SW480 (cell line): ENCODE measurements around the gene SLC35A5.

Source experiments
- DNase-seq: peaks from one replicate; pipeline ENCODE4 v3.0.0-alpha.2; 2016; ENCODE audit warnings: low spot score

The SLC35A5 gene

DNA sequence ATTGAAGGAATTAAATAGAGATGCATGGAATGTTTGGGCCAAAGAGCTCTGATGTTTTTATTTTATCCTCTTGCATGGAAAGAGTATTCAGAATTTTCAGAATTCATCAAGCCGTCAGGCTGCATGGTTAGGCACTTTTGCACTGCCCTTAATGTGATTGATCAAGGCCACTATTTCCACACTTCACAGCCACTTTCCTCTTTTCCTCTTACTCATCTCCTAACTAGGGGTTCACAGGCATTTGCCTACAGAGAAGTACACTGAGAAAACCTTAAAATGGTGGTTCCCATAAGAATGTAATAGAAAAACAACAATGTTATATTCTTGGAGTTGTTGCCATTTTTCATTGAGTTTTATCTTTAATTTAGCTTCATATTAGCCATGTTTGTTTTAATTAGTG lies 10.9 kb downstream of the SLC35A5 start:
- no peak for DNase-seq

DNA sequence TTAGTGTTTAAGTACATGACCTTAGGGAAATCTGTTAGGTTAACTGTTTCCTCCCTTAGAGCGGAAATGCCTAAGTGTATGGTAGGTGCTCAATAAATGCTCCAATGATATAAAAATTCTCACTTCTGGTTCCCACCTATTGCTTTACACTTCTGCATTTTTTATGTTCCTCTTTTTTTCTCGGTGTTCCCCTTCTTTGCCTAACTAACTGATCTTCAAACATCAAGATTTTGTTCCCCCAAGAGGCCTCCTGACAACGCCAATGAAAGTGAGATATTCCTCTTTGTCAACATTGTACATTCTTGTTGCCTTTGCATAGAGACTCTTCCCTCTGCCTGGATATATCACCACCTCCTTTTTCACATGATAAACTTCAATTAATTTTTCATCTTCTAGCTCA lies 17.4 kb downstream of the SLC35A5 start:
- no peak for DNase-seq

DNA sequence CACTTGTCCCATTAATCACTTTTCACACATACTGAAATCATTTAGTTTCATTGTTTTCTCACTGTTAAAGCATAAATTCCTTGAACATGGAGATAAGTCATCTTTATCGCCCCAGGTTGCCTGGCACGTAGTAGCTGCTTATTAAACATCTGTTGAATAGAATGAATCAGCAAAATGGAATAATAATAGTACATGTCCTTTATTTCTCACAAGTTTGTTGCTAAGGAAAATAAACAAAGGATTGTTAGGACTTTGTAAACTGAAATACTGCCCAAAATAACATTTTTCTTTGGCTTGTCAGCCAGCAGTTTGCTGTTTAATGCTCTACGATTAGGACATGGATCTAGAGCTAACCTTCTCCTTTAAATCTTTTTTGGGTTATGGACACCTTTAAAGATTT lies 17.9 kb downstream of the SLC35A5 start:
- no peak for DNase-seq

DNA sequence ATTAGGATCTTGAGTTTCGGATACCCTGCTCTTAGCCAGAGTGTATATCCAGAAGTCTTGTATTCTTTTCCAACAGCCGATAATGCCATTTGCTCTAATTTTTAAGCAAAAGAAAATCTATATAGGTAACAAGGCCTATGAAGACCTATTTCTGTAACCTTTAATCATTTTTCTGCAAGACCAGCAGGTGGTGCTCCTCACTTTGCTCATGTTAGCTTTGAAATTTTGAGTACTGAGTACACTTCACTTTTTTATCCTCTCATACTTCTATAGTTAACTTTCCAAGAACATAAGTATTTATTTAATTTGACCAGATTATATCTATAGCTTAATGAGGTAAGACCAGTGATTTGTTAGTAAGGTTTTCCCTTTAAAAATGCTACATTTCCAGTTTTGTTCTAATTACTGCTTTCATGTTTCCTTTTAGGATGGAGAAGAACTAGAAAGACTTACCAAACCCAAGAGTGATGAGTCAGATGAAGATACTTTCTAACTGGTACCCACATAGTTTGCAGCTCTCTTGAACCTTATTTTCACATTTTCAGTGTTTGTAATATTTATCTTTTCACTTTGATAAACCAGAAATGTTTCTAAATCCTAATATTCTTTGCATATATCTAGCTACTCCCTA lies 20.5 kb downstream of the SLC35A5 start:
- peak; percentile 70 for DNase-seq

DNA sequence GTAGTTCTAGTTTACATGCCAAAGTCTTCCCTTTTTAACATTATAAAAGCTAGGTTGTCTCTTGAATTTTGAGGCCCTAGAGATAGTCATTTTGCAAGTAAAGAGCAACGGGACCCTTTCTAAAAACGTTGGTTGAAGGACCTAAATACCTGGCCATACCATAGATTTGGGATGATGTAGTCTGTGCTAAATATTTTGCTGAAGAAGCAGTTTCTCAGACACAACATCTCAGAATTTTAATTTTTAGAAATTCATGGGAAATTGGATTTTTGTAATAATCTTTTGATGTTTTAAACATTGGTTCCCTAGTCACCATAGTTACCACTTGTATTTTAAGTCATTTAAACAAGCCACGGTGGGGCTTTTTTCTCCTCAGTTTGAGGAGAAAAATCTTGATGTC lies 21.3 kb downstream of the SLC35A5 start:
- no peak for DNase-seq

DNA sequence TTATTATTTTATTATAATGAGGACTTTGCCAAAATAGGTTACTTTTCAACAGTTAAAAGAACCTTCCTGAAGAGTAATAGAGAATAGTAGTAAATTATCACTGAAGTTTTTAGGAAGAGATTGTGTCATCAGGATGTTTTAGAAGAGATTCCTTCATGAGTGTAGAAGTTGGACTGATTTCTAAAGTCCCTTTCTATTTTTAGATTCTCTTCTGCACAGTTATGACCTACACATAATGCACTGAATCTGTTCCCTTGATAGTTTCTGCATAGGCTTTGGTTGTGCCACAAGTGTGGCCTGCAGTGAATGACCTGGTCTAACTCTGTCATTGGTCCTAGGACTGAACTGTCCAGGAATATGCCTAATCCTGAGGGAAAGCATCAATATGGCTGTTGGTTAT lies 23.9 kb downstream of the SLC35A5 start:
- no peak for DNase-seq

GRCh38 chr3:112587336-112587735 lies 25.5 kb downstream of the SLC35A5 start:
- DNase-seq, result no peak

- DNase-seq, result no peak
Observed at GRCh38 chr3:112593258-112593657, 31.4 kb downstream of the SLC35A5 start.

GRCh38 chr3:112594856-112595255 lies 33.0 kb downstream of the SLC35A5 start:
- no peak for DNase-seq

- no peak for DNase-seq
Observed at GRCh38 chr3:112597945-112598344, 36.1 kb downstream of the SLC35A5 start.

DNA sequence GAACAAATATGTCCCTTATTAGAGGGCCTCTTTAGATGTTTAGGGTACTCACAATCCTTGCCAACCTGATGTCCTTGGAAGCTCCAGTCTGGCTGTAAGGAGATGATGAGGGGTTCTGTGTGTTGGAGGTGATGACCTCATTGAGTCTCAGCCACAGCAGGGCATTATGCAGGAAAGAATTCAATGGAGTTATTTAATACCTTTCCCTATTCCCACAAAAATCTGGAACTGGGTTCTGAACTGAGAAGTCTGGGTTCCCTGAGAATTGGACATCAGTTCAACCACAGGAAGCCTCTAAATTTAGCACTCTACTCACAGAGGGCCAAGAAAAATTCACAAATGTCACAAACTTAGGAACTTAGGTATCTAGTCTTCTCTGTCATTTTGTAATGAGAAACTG lies 36.9 kb downstream of the SLC35A5 start:
- no peak for DNase-seq

DNA sequence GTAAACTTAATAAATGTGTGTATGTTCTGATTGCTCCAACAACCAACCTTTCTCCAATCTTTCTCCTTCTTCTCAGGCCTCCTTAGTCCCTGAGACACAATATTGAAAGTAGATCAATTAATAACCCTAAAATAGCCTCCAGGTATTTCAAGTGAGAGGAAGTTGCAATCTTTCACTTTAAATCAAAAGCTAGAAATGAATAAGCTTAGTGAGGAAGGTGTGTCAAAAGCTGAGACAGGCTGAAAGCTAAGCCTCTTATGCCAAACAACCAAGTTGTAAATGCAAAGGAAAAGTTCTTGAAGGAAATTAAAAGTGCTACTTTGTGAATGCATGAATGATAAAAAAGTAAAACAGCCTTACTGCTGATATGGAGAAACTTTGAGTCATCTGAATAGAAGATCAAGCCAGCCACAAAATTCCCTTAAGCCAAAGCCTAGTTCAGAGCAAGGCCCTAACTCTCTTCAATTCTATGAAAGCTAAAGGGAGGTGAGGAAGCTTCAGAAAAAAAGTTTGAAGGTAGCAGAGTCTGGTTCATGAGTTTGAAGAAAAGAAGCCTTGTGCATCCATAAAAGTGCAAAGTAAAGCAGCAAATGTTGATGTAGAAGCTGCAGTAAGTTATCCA lies 40.5 kb downstream of the SLC35A5 start:
- no peak for DNase-seq

GRCh38 chr3:112604536-112604935 lies 42.7 kb downstream of the SLC35A5 start:
- DNase-seq, result no peak

DNA sequence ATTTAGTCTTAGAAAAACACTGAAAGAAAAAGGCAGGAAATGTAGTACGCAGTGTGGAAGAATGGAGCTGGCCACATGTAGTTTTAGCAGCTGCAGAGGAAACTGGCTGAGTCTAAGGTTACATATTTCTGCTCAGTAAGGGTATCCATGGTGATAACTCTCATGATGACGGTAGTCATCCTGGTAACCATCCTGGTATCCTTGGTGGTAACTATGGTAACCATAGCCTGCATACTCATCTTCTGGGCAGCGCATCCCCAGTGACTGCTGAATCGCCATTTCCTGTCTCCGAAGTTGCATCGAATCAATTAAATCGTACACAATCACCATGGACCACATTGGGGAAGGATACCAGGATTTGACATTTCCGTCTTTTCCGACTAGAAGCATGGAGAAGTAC lies 43.4 kb downstream of the SLC35A5 start:
- no peak for DNase-seq

GRCh38 chr3:112606098-112606497 lies 44.3 kb downstream of the SLC35A5 start:
- DNase-seq, result no peak

DNA sequence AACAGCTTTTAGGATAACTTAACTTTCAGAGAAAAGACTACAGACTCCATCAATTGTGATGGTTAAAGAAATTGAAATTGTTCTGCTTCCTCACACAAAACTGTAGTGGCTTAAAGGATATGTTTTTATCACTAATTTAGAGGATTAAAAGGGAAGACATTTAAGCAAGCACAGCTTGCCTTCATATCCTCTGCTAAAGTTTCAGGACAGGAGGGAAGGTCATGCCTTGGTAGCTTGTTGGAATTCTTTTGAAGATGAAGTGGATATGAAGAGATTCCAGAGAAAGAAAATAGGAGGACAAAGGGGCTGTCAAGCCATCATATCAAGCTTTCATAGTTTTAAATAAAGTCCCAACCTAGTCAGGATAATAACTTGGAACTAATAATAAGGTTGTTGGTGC lies 46.0 kb downstream of the SLC35A5 start:
- DNase-seq, result no peak

DNA sequence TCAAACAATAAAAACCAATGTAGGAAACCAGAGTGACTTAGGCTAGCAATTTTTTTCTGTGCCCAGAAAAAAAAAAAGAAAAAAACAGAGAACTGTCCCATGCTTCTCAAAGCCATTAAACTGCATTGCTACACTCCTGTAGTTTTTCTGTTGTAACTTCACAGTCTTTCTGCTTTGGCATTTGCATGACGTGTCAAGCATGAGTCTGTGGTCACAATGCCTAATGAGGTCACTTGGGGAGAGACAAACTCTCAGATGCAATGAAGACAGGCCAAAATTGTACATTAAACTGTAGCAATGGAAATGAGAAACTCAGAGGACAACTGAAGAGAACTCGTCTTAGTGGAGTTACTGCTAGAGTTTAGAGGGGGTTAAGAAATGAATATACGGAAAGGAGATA lies 48.3 kb downstream of the SLC35A5 start:
- no peak for DNase-seq

DNA sequence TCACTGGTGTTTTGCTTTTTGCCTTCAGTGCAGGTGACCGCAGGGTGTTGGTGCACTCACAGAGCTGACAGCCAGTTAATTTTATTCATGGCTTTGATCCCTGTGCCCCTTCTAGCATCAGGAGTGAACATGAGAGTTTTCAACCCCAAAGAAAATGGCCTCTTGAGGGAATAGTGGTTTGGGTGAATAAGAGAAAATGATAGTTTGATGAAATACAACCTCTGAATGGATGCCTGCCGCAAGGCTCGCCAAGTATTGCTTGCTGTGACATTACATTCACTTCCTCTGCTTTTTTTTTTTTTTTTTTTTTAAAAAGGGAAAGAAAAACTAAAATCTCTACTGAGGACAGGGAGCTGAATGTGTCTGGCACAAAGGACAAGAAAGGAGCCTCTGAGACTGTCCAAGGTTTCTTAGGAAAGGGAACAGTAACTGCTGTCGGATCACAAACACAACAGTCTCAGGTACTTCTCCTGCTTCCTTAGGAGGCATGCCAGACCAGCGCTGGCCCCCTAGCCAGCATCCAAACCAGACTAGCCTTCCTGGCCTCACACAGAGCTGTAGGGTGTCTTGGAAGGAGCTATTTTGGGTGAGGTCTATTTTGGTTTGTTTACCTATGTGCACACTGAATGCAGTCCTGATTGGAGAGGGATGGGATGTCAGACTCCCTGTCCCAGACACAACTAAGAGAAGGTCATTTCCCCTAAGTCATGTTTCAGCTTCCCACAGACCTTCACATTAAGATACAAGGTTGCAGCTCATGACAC lies 50.1 kb downstream of the SLC35A5 start:
- DNase-seq, result no peak

DNA sequence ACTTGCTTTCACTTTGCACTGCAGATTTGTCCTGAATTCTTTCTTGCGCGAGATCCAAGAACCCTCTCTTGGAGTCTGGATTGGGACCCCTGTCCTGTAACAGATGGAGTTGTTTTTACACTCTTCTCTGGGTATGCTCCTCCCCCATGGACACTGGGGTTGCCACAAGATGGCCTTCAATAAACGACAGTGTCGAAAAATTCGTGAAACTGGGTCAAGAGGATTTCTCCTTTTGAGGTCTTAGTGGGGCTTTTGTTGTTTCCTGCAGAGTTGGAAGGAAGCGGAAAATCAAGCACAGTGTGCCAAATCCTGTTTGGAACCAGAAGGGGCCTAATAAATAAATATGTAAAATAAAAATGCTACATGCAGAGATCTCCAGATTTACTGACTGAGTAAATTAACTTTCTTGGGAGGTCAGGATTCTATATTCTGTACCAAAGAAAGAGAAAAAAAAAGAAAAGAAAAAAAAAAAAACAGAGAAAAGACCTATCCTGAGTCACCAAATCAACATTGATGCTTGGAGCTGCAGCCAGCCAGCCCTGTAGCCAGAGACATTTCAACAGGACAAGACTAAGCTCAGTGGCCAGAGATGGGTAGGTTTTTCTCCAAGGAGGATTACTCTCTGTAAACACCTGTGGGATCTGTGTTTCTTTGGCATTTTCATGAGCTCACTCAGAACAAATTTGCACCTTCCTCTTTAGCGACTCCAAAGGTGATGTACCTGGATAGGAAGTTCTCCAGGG lies 54.3 kb downstream of the SLC35A5 start:
- DNase-seq, result no peak

- DNase-seq, result no peak
Observed at GRCh38 chr3:112617285-112617684, 55.4 kb downstream of the SLC35A5 start.

- no peak for DNase-seq
Observed at GRCh38 chr3:112619295-112619694, 57.5 kb downstream of the SLC35A5 start.

- DNase-seq, result no peak
Observed at GRCh38 chr3:112623213-112623612, 61.4 kb downstream of the SLC35A5 start.

DNA sequence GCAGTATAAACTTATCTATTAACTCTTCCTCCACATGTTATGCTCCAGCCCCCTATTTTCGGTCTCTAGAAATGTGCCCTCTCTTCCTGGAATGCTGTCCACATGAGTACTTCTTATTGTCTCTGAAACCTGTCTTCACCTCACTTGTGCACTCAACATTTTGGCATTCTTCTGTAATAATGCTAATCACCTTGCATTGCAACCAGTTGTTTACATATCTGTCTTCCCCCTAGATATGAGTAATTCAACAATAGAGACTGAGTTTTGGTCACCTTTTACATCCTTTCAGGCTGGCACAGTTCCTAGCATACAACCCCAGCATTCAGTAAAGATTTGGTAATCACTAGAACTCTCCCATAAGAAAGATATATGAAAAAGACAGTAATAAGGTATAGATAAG lies 61.9 kb downstream of the SLC35A5 start:
- DNase-seq, result no peak
